MM.1S (cell line): ENCODE measurements around the gene ADAMTS2.

ENCODE experiments used
- CTCF ChIP-seq: fragments of 300-600 bp; sonication (generic); IDR thresholded peaks from 2 replicates; pipeline ENCODE4 v1.5.1; 2016; ENCODE audit warnings: antibody characterized with exemption, low read length, mixed read lengths
- EZH2 ChIP-seq: fragments of 300-600 bp; sonication (generic); optimal IDR thresholded peaks from 2 replicates; pipeline ENCODE3; 2017; ENCODE audit warnings: low read depth, mild to moderate bottlenecking, antibody characterized with exemption, low read length, mixed read lengths
- EZH2phosphoT487 ChIP-seq: fragments of 300-600 bp; sonication (generic); IDR thresholded peaks from 2 replicates; pipeline ENCODE4 v1.6.1; 2018; ENCODE audit warnings: antibody characterized with exemption, low read length

DNA sequence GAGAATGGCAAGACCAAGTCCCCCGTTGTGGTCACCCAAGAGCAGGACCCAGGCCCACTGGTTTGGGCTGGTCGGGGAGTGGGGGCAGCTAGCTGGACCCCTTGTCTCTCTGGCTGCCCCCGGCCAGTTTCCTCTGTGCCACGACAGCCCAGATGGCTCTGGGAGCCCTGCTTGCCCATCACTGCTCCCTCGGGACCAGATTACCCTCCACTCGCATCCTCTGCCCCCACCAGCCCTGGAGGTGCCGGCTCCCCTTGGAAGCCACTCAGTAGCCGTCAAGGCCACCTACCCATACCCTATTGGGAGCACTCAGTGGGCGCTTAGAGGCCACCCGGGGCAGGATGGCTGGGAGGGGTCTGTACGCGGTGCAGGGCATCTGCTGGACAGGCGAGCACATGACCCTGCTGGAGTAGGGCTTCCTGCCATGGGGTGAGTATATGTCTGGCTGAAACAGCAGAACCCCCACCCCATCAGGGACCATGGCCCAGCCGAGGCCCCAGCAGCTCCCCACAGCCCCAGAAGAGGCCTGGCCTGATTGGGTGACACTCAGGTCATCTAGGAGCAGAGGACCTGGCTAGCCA is 215.1 kb downstream of the ADAMTS2 start:
- no peak for TF ChIP-seq EZH2
- no peak for TF ChIP-seq CTCF
- no peak for TF ChIP-seq EZH2phosphoT487
